Fibroblast of lung (primary cell): ENCODE results near the gene CTNNBIP1.

ENCODE experiments used
- CTCF ChIP-seq, 2 donors: IDR thresholded peaks in 1 of 2; conservative IDR thresholded peaks in 1 of 2; 1 replicate in 1 of 2; 2 replicates in 1 of 2; pipeline ENCODE4 v1.5.1; 2011 to 2012; ENCODE audit warnings: low read length in 2 of 2, control low read depth in 1 of 2, inconsistent platforms in 1 of 2, low read depth in 1 of 2, mild to moderate bottlenecking in 1 of 2
- EZH2 ChIP-seq: IDR thresholded peaks from 2 replicates; pipeline ENCODE4 v1.5.1; 2012; ENCODE audit warnings: low read length, control low read depth, mild to moderate bottlenecking; ENCODE audit errors: missing control alignments

GRCh38 chr1:9826616-9827015 lies 83.5 kb downstream of the CTNNBIP1 start:
- no peak for TF ChIP-seq CTCF (conservative IDR thresholded peaks at IDR 0.05 in 1 of 2, IDR thresholded peaks at IDR 0.05 in 1 of 2; ENCODE audit: low read depth in 1 of 2, low read length in 2 of 2)
- TF ChIP-seq EZH2: no peak
